ENCODE results near the gene UCP2.
"Not testable (repeated sequence)": the region's sequence is repeated elsewhere in the genome, so short reads cannot be mapped to it uniquely, and the experiment has no call there.

UCP2 gene

DNA sequence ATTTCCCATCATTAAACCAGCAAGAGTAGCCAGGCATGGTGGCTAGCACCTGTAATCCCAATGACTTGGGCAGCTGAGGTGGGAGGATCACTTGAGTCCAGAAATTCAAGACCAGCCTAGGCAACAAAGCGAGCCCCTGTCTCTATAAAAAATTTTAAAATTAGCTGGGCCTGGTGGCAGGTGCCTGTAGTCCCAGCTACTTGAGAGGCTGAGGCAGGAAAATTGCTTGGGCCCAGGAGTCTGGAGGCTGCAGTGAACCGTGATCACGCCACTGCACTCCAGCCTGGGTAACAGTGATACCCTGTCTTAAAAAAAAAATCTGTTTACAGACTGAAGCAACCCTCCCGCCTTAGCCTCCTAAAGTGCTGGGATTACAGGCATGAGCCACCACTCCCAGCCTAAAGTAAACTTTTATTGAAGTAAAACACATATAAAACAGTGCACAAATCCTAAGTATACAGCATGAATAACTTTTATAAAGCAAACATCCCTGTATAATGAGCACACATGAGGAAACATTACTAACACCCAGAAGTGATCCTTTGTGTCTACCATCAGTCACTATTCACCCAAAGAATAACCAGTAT is 13.6 kb upstream of the UCP2 start:
- no peak for FAIRE-seq
- DNase-seq (ENCODE audit: insufficient read length, low spot score) = no peak

DNA sequence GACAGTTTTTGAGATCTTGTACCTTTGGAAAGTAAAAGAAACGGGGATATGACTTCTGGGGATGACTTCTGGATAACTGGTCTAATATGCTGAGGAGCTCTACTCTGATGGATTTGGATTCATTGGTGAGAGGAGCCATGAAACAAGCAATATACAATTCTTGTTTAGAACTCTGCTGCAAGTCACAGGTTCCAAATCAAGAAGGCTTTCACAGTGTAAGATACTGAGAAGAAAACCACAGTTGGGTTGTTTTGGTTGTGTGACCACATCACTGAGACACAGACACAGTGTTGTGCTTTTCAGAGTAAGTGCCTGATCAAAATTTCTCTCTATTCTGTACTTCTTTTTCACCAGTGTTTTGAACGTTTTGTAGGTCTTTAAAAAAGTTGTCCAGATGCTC is 13.1 kb upstream of the UCP2 start:
- DNase-seq (ENCODE audit: insufficient read length, low spot score) (no peak), FAIRE-seq (no peak)

DNA sequence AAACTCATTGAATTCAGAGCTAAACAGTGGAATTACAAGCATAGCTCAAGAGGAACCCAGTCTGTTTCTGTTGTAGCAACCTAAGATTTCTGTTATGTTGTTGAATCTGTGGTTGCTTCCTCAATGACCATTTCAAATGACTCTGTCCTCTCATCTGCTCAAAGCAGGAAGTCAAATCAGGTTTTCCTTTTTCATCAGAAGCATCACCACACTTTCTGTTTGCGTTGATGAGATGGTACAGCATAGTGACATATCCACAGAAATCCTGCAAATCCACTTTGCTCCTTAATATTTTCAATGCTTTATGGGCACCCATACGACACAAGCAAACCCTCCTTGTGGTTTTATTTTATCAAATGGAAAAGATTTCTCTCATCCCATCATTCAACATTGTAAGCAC is 12.6 kb upstream of the UCP2 start:
- FAIRE-seq (no peak), DNase-seq (ENCODE audit: insufficient read length, low spot score) (no peak)

DNA sequence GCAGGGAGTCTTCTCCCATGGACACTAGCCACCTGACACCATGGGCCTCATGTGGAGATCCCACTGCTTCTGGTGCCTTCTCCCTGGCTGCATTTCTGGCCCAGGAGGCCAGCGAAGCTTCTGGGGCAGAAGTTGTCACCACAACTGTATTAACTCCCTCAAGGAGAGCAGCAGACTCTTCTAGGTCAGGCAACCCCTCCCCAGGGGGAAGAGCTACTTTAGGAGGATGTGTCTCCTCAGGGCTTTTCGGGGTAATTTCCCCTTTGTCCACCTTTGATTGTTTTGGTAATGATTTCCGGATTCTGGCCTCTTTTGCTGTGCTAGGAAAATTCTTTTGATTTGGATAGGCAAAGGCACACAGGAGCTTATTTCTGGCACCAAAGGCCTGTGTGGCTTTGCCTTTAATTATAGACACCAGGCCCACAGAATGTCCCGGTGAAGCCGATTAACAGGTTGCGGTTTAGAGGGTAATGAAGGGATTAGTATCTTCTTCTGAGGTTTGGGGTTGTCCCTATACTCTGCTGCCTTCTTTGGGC is 8.9 kb upstream of the UCP2 start:
- FAIRE-seq = no peak

DNA sequence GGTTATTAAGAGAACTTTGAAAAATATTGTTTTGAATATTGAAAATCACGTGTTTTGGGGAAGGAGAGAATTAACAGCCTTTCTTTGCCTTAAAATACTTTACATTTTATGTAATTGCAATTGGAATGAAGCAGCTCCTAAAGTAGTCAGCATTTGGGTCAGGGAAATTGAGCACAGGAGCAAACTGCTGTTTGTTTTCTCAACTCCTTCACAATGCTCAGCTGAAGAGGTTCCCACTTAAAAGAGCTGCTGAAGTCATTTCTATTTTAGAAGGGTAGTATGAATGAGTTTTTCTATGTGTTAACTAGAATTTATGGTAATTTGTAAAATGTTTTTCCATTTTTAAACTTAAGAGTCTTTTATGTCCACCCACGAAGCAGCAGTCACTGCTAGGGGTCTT is 8.1 kb upstream of the UCP2 start:
- FAIRE-seq (no peak), DNase-seq (ENCODE audit: insufficient read length, low spot score) (no peak)

More for the DNA sequence above, 8.9 kb upstream of the UCP2 start:
- DNase-seq (ENCODE audit: insufficient read length, low spot score) = no peak

DNA sequence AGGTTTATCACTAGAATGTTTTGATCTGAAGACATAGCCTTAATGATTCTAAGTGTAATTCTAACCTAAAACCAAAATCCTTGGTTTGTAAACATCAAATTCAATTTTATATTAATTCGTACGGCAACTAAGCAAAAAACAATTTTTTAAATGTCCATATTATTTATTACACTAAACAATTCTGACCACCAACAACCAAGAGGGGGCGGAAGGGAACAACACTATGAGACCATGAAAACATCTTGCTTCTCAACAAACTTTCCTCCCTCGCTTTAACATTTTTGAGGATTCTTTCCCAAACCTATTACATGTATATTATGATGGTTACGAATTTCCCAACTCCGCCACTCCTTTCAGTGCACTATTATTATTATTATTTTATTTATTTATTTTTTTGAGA is 6.5 kb upstream of the UCP2 start:
- DNase-seq (ENCODE audit: insufficient read length, low spot score) (no peak), FAIRE-seq (no peak)

DNA sequence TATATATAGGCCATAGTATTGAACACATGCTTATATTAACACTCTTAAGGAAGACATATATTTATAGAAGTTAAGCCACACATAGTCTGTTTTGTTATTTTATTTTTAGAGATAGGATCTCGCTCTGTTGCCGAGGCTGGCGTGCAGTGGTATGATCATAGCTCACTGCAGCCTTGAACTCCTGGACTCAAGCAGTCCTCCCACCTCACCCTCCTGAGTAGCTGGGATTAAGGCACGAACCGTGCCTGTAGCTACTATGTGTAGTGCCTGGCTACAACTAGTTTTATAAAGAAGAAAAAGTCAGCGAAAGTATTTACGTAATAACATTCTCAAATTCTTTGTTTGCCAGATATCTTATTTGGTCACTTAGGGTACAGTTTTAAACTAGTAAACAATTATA is 5.6 kb upstream of the UCP2 start:
- no peak for DNase-seq (ENCODE audit: insufficient read length, low spot score)
- FAIRE-seq = no peak

DNA sequence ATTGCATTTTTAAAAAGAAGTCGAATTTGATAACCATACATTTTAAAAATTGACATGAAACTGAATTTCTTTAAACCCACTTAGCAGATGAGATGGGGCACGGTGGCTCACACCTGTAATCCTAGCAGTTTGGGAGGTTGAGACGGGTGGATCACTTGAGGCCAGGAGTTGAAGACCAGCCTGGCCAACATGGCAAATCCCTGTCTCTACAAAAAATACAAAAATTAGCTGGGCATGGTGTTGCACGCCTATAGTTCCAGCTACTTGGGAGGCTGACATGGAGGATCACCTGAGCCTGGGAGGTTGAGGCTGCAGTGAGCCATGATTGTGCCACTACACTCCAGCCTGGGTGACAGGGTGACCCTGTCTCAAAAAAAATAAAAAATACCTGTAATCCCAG is 3.0 kb upstream of the UCP2 start:
- not testable (repeated sequence) for DNase-seq (ENCODE audit: insufficient read length, low spot score); FAIRE-seq

DNA sequence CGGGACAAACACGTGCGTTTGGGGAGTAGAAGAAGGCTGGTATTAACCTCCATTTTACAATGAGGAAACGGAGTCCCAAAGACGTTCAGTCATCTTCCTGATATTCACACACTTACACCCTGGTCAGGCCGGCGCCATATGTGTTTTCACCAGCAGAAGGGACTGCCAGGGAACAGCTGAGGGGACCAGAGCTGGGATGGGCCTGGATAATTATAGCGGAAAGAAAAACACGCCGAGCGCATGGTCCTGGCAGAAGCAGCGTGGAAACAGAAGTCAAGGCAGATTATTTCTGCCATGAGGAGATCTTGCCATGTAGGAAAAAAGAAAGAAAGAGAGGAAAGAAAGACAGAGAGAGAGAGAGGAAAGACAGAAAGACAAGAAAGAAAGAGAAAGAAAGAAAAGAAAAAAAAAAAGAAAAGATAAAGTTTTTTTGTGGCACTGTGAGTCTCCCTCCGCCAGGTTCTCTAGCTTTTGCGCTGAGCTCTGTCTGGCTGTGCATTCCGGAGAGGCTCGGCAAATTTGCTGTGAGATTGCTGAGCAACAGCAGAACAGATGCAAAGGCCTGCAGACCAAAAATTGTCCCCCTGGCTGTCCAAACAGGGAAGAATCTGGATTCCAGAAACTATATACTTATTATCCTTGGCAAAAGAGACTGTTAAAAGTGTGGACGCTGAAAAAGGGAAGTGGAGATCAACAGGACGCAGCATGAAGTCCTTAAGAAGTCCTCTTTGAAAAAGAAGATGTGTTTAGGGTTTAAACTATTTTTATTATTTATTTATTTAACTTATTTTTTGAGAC is 1.3 kb upstream of the UCP2 start:
- FAIRE-seq (no peak), DNase-seq (ENCODE audit: insufficient read length, low spot score) (no peak)

DNA sequence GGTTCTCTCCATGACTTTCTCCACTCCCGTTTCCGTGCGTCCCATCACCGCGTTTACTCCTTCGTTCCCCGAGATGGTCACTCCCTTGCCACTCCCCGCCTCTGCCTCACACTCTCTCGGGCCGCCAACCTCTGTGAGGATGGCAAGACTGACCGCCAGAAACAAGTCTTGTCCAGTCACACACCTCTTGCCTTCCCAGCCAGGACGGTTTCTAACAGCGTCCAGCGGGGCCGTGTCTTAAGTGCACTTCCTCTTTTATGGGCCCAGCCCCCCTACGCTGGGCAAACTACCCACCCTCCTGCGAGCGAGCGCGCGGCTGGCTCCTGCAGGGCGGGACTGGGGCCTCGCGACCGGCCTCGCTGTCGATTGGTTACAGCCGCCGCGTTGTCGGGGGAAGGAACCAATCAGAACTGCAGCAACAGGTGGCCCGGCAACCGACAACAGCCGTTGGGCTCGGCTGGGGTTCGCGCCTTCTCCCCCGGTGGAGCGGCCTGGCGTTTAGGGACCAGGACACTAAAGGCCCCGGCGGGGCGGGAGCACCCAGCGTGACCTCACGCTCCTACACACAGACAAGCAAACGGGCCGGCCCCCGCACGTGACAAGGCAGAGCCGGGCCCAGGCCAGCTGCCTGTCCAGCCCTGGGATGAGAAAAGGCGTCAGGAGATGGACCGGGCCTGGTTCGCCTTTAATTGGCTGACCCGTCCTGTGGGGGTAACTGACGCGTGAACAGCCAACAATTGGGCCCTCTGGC is 522 bp upstream of the UCP2 start:
- FAIRE-seq (peak; percentile 97), DNase-seq (ENCODE audit: insufficient read length, low spot score) (peak; percentile 99)

DNA sequence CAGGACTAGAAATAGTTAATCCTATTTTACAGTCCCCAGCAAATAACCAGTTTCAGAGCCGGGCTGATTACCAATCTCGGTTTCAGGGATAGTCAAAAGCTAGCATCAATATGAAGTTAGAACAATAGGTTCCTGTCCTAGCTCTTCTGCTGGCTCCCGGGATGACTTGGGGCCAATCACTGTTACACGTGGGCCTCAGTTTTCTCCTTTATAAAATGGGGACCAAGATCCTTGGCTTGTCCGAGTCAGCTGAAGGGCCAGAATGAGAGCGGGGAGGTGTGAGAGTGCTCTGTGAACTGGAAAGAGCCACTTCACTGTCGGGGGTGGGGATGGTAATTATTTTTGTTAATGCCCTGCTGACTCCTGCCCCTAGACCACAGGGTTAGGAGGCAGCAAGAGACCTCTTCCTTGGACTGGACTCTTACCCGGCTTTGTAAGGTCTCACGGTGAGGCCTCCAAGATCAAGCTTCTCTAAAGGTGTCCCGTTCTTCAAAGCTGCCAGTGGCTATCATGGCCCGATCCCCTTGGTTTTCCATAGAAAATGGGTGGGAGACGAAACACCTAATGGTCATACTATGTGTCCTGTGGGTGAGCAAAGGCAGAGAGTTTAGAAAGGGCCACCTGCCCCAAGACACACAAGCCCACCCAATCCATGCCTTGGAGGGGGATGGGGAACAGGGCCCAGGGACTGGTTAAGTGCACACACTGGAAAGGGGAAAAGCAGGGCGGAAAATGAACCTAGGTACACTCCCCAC is 1.4 kb downstream of the UCP2 start:
- FAIRE-seq = no peak
- no peak for DNase-seq (ENCODE audit: insufficient read length, low spot score)

DNA sequence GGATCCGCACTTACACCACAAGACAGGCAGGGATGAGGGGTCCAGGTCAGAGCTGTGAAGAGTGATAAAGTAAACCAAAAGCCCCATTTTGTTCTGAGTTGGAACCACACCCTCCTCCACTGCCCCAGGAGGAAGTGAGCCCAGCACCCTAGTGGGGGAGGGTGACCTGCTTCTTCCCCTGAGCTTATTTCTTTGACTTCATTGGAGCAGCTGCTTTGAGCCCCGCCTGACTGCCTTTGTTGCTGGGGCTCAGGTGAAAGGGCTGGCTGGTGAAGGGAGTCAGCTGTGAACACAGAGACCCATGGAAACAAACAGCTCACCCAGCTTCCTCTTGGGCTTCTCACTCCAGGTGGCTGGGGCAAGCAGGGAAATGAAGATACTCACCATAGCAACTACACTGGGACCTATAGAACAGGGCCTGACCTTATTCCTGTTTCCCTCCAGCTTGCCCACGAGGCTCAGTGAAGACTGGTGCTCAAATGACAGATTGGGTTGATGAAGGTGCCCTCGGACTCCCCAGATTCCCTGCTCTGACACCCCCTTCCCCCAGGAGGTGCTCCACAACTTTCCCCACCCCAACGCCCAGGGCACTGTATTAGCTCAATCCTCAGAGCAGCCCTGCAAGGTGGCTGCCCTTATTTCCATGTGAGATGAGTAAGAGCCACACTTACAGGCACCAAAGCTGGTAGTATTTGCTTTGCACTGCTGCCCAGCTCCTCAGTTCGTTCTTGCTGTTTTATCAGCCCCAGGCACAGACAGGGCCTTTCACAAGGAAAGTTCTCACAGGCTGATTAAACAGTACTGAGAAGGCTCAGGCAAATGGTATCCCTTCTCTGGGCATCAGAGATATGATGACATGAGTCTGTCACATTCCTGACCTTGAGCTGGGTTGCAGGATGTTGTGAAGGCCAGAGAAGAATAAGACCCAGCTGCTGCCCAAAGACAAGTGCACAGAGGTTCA is 2.4 kb downstream of the UCP2 start:
- FAIRE-seq = no peak
- no peak for DNase-seq (ENCODE audit: insufficient read length, low spot score)

DNA sequence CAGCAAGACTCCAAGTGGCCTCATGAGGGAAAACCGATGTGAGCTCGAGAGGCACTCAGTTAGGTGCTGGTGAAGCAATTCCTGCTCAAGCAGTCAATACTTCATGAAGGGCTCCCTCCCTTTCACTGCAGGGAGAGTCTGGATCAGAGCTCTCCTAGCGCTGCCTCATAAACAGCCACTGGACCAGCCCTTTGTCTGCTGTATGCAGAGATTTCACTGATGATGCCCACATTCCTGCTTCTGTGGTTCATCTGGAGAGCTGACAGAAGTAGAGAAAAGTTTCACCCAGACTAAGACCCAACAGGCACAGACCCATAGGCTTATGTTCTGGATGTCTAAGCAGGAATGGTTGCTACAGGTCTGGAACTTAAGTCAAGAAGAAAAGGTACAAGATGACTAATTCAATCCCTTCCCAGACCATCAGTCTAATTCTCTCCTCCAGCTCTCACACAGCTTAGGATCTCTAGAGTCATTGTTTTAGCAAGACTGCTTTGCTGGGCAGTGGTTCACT is 4.0 kb downstream of the UCP2 start:
- DNase-seq (ENCODE audit: insufficient read length, low spot score) (no peak), FAIRE-seq (no peak)

DNA sequence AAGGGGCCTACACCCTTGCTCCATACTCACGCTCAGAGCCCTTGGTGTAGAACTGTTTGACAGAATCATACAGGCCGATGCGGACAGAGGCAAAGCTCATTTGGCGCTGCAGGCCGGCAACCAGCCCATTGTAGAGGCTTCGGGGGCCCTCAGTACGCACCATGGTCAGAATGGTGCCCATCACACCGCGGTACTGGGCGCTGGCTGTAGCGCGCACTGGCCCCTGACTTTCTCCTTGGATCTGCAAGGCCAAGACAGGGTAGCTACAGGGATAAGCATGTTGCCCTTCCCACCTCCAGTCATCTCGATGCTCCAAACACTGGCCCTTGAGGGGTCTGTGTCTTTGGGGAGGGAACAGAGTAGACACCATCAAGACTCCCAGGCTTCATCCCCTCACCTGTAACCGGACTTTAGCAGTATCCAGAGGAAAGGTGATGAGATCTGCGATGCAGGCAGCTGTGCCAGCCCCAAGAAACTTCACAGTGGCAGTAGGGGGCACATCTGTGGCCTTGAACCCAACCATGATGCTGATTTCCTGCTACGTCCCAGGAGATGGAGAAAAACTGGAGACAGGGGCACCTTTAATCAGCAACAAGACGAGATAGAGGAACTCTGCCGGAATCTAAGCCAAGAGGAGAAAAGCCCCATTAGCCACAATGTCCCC is 4.7 kb downstream of the UCP2 start:
- FAIRE-seq (no peak), DNase-seq (ENCODE audit: insufficient read length, low spot score) (no peak)

DNA sequence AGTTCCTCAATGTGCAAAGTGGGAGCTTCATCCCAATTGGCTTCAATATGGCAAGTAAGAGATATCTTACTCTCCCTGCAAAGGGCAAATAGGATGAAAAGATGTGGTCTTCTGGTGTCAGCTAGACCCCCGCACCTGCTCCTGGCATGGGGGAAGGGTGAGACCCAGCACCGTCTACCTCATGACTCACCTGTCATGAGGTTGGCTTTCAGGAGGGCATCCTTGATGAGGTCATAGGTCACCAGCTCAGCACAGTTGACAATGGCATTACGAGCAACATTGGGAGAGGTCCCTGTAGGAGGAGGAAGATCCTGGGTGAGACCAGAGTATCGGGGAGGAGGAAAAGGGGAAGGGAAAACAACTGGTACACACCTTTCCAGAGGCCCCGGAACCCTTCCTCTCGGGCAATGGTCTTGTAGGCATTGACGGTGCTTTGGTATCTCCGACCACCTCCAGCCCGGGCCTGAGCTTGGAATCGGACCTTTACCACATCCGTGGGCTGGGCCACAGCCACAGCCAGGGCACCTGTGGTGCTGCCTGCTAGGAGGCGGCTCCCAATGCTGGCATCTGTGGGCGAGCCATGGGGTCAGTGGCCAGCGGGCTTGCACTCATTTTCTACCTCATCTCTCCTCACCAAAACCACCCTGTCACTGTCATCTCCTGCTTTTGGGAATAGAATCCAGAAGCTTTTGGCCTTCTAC is 6.0 kb downstream of the UCP2 start:
- no peak for FAIRE-seq
- no peak for DNase-seq (ENCODE audit: insufficient read length, low spot score)

DNA sequence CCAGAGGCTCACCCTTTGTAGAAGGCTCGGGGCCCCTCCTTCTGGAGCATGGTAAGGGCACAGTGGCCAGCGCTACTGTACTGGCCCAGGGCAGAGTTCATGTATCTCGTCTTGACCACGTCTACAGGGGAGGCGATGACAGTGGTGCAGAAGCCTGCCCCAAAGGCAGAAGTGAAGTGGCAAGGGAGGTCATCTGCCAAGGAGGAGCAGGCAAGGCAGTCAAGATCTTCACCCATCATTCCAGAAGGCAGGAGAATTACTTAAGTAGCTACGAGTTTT is 7.2 kb downstream of the UCP2 start:
- FAIRE-seq (no peak), DNase-seq (ENCODE audit: insufficient read length, low spot score) (no peak)

DNA sequence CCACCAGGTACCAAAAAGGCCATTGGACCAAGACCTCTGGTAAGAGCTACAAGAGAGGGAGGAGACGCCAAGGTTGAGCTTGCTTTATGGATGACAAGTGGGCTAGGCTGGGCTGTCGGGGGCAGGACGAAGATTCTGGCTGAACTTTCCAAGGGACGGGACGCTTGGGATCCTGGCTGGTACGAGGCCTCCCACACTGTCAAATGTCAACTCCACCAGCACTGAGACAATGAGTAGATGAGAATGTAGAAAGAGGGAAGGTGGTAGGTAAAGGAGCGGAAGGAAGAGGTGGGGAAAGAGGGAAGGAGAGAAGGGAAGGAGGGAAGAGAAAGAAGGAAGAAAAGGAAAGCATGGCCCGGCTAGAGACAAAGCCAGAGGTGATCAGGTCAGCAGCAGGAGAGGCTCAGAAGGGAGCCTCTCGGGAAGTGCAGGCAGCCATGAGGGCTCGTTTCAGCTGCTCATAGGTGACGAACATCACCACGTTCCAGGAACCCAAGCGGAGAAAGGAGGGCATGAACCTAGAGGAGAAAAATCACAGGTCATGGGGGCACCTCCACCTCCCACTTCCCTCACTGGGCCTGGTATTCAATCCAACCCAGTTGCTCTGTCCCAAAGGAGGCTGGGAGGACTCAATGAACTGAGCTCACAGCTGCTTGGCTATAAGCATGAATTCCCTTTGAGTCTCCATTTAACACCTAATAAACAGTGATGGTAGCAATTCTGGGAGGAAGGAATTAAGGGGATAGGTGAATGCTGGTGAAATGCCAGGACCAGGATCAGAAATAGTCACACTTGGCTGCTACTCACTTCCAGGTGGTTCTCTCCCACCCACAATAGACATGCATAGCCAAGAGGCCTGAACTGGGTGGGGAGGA is 7.8 kb downstream of the UCP2 start:
- FAIRE-seq (no peak), DNase-seq (ENCODE audit: insufficient read length, low spot score) (no peak)
